H9 (cell line): ENCODE results near the gene ZNF813. TPM values are rescaled to one million over a fixed set of nuclear protein-coding genes. Genes with fewer than 3 reads are reported as not detected.

Experiments
- DNase-seq: peaks from one replicate; pipeline ENCODE4 v3.0.0-alpha.2; 2017
- H2AFZ ChIP-seq: one replicate; pipeline ENCODE4 v1.6.1; 2013; ENCODE audit warnings: mild to moderate bottlenecking, low read length, control low read depth, moderate library complexity
- H2AK5ac ChIP-seq: 2 replicates; pipeline ENCODE4 v1.6.1; 2013; ENCODE audit warnings: low read length, control low read depth, mixed read lengths; ENCODE audit not compliant: insufficient read length
- H2BK120ac ChIP-seq: one replicate; pipeline ENCODE4 v1.6.1; 2013; ENCODE audit warnings: low read depth, mild to moderate bottlenecking, low read length, control low read depth, inconsistent platforms; ENCODE audit not compliant: poor library complexity, severe bottlenecking
- H2BK12ac ChIP-seq: 2 replicates; pipeline ENCODE4 v1.6.1; 2013; ENCODE audit warnings: low read length, control low read depth, mixed read lengths, low read depth; ENCODE audit not compliant: insufficient read length
- H2BK15ac ChIP-seq: 2 replicates; pipeline ENCODE4 v1.6.1; 2013; ENCODE audit warnings: low read depth, low read length, control low read depth
- H2BK20ac ChIP-seq: one replicate; pipeline ENCODE4 v1.6.1; 2013; ENCODE audit warnings: low read depth, mild to moderate bottlenecking, low read length, control low read depth, inconsistent platforms; ENCODE audit not compliant: poor library complexity, severe bottlenecking
- H2BK5ac ChIP-seq: 2 replicates; pipeline ENCODE4 v1.6.1; 2013; ENCODE audit warnings: low read length, control low read depth, mixed read lengths; ENCODE audit not compliant: insufficient read length
- H3K14ac ChIP-seq: 2 replicates; pipeline ENCODE4 v1.6.1; 2013; ENCODE audit warnings: low read length, control low read depth; ENCODE audit not compliant: insufficient read depth
- H3K18ac ChIP-seq: 2 replicates; pipeline ENCODE4 v1.6.1; 2013; ENCODE audit warnings: low read depth, mild to moderate bottlenecking, mixed read lengths, low read length, control low read depth; ENCODE audit not compliant: insufficient read length
- H3K23ac ChIP-seq: 2 replicates; pipeline ENCODE4 v1.6.1; 2013; ENCODE audit warnings: low read length, control low read depth, mixed read lengths, low read depth; ENCODE audit not compliant: insufficient read length
- H3K23me2 ChIP-seq: 2 replicates; pipeline ENCODE4 v1.6.1; 2013; ENCODE audit warnings: low read depth, mild to moderate bottlenecking, mixed read lengths, low read length, control low read depth; ENCODE audit not compliant: insufficient read length, poor library complexity, severe bottlenecking
- H3K27ac ChIP-seq: 2 replicates; pipeline ENCODE4 v1.5.1; 2013; ENCODE audit warnings: low read length, control low read depth, mixed read lengths, low read depth; ENCODE audit not compliant: insufficient read length
- H3K27me3 ChIP-seq: 2 replicates; pipeline ENCODE4 v1.6.1; 2013; ENCODE audit warnings: low read length, control low read depth, inconsistent platforms; ENCODE audit not compliant: insufficient read depth
- H3K4ac ChIP-seq: 2 replicates; pipeline ENCODE4 v1.6.1; 2013; ENCODE audit warnings: low read depth, mild to moderate bottlenecking, control low read depth, inconsistent platforms, low read length, moderate library complexity
- H3K4me1 ChIP-seq: 2 replicates; pipeline ENCODE4 v1.6.1; 2013; ENCODE audit warnings: low read length, control low read depth, inconsistent platforms; ENCODE audit not compliant: insufficient read depth
- H3K4me2 ChIP-seq: 2 replicates; pipeline ENCODE4 v1.6.1; 2013; ENCODE audit warnings: low read length, control low read depth, mixed read lengths; ENCODE audit not compliant: insufficient read length, insufficient read depth
- H3K56ac ChIP-seq: 2 replicates; pipeline ENCODE4 v1.6.1; 2013; ENCODE audit warnings: low read depth, mild to moderate bottlenecking, mixed read lengths, low read length, control low read depth; ENCODE audit not compliant: insufficient read length
- H3K79me1 ChIP-seq: 2 replicates; pipeline ENCODE4 v1.6.1; 2013; ENCODE audit warnings: low read depth, mild to moderate bottlenecking, moderate library complexity, low read length, control low read depth, inconsistent platforms; ENCODE audit not compliant: insufficient read depth, poor library complexity, severe bottlenecking
- H3K79me2 ChIP-seq: 2 replicates; pipeline ENCODE4 v1.6.1; 2013; ENCODE audit warnings: low read length, control low read depth, inconsistent platforms; ENCODE audit not compliant: insufficient read depth
- H3K9ac ChIP-seq: 2 replicates; pipeline ENCODE4 v1.6.1; 2013; ENCODE audit warnings: low read length, control low read depth, mixed read lengths; ENCODE audit not compliant: insufficient read length; ENCODE audit errors: extremely low read depth
- H3K9me3 ChIP-seq: one replicate; pipeline ENCODE4 v1.6.1; 2013; ENCODE audit warnings: low read depth, low read length, inconsistent platforms; ENCODE audit not compliant: control insufficient read depth
- H3T11ph ChIP-seq: one replicate; pipeline ENCODE4 v1.6.1; 2013; ENCODE audit warnings: mild to moderate bottlenecking, low read length, control low read depth, inconsistent platforms
- H4K20me1 ChIP-seq: one replicate; pipeline ENCODE4 v1.6.1; 2013; ENCODE audit not compliant: control insufficient read depth, insufficient read length, insufficient read depth
- H4K5ac ChIP-seq: 2 replicates; pipeline ENCODE4 v1.6.1; 2013; ENCODE audit warnings: low read depth, mild to moderate bottlenecking, mixed read lengths, low read length, control low read depth; ENCODE audit not compliant: insufficient read length
- H4K8ac ChIP-seq: replicated peaks from 2 replicates; pipeline ENCODE4 v1.6.1; 2013; ENCODE audit warnings: low read length, control low read depth, mixed read lengths, low read depth; ENCODE audit not compliant: insufficient read length
- H4K91ac ChIP-seq: 2 replicates; pipeline ENCODE4 v1.6.1; 2013; ENCODE audit warnings: low read depth, mild to moderate bottlenecking, moderate library complexity, mixed read lengths, low read length, control low read depth; ENCODE audit not compliant: insufficient read length
- H3K27ac Mint-ChIP-seq, 3 experiments: 2 replicates in 2 of 3; 3 replicates in 1 of 3; pipeline ENCODE4 v1.8.0; 2020 to 2021; ENCODE audit warnings: mixed read lengths in 3 of 3, mild to moderate bottlenecking in 1 of 3, moderate library complexity in 1 of 3
- H3K27me3 Mint-ChIP-seq: 2 replicates; pipeline ENCODE4 v1.8.0; 2021; ENCODE audit warnings: low read depth, mild to moderate bottlenecking, moderate library complexity, mixed read lengths
- H3K36me3 Mint-ChIP-seq, 3 experiments: 2 replicates in 2 of 3; 3 replicates in 1 of 3; pipeline ENCODE4 v1.8.0; 2020 to 2021; ENCODE audit warnings: low read depth in 3 of 3, mixed read lengths in 3 of 3; ENCODE audit not compliant: insufficient read depth in 1 of 3
- H3K4me1 Mint-ChIP-seq, 2 experiments: 2 replicates each; pipeline ENCODE4 v1.8.0; 2020; ENCODE audit warnings: mixed read lengths in 2 of 2
- H3K4me3 Mint-ChIP-seq, 2 experiments: 2 replicates in 1 of 2; 3 replicates in 1 of 2; pipeline ENCODE4 v1.8.0; 2020 to 2021; ENCODE audit warnings: mild to moderate bottlenecking in 2 of 2, mixed read lengths in 2 of 2, moderate library complexity in 1 of 2
- H3K9me3 Mint-ChIP-seq, 2 experiments: 2 replicates in 1 of 2; 3 replicates in 1 of 2; pipeline ENCODE4 v1.8.0; 2020; ENCODE audit warnings: mild to moderate bottlenecking in 2 of 2, mixed read lengths in 2 of 2, moderate library complexity in 1 of 2
- CTCF ChIP-seq: fragments of 200-600 bp; sonication (generic); conservative IDR thresholded peaks from 3 replicates; pipeline ENCODE4 v1.8.0; 2021; ENCODE audit warnings: antibody characterized with exemption, mild to moderate bottlenecking
- WGBS: extraction: QIAGEN DNeasy Blood & Tissue Kit; methylation state at CpG from one replicate; pipeline ENCODE4 v1.1.7; 2013; ENCODE audit warnings: missing lambda C conversion rate, low lambda C conversion rate, mixed read lengths; ENCODE audit not compliant: insufficient read length; ENCODE audit errors: extremely low coverage; 5-methylcytosine and 5-hydroxymethylcytosine counted together
- total RNA-seq: library from RNA; stranded (reverse); gene quantifications from 2 replicates; pipeline ENCODE4 v1.2.1, GENCODE V29; 2021

ZNF813 gene
- total RNA-seq, 1 experiment from 2014 or later: 17.3 TPM

GRCh38 chr19:53511357-53511756 is 43.8 kb downstream of the ZNF813 start:
- DNase-seq: no peak
- no peak overlapping the region for H2BK12ac ChIP-seq

More at GRCh38 chr19:53511357-53511756, 43.8 kb downstream of the ZNF813 start:
- H3K27ac ChIP-seq: no peak overlapping the region
- H3K18ac ChIP-seq: no peak overlapping the region
- H2BK120ac ChIP-seq: no peak overlapping the region
- H2AFZ ChIP-seq: no peak overlapping the region
- H3K79me2 ChIP-seq: no peaks in the 10 kb centered on the region
- no peak overlapping the region for H3T11ph ChIP-seq
- H3K27me3 ChIP-seq: no peaks in the 10 kb centered on the region
- H2AK5ac ChIP-seq: no peak overlapping the region
- Mint-ChIP-seq H3K4me1 (peaks cover 10 to 14% of the 10 kb centered on the region in 2 experiments), H3K27ac (no peak overlapping the region), H3K4me3 (no peak overlapping the region), H3K36me3 (peaks cover 0 to under 1% (median 0%) of the 10 kb centered on the region in 3 experiments; a peak in 1 of 7 replicates), H3K27me3 (no peaks in the 10 kb centered on the region; the same call in 1 of the 2 replicates), H3K9me3 (no peaks in the 10 kb centered on the region)
- H2BK20ac ChIP-seq: no peak overlapping the region
- H3K23ac ChIP-seq: no peak overlapping the region
- H3K9ac ChIP-seq: no peak overlapping the region
- H4K20me1 ChIP-seq: no peaks in the 10 kb centered on the region
- WGBS: no CpG with 5 or more reads among the region's 2 CpGs
- H3K14ac ChIP-seq: no peak overlapping the region
- H3K4ac ChIP-seq: no peak overlapping the region
- no peak overlapping the region for H4K5ac ChIP-seq
- no peak overlapping the region for H3K4me2 ChIP-seq
- H3K79me1 ChIP-seq: no peaks in the 10 kb centered on the region
- H3K9me3 ChIP-seq: no peaks in the 10 kb centered on the region
- no peaks in the 10 kb centered on the region for H3K4me1 ChIP-seq
- H4K91ac ChIP-seq: no peak overlapping the region
- no peak overlapping the region for H2BK15ac ChIP-seq
- no peak overlapping the region for H2BK5ac ChIP-seq
- no peak overlapping the region for H4K8ac ChIP-seq
- no peak for TF ChIP-seq CTCF
- H3K56ac ChIP-seq: no peak overlapping the region
- H3K23me2 ChIP-seq: no peaks in the 10 kb centered on the region
